ENCODE data around the gene FAM53B.

FAM53B gene

DNA sequence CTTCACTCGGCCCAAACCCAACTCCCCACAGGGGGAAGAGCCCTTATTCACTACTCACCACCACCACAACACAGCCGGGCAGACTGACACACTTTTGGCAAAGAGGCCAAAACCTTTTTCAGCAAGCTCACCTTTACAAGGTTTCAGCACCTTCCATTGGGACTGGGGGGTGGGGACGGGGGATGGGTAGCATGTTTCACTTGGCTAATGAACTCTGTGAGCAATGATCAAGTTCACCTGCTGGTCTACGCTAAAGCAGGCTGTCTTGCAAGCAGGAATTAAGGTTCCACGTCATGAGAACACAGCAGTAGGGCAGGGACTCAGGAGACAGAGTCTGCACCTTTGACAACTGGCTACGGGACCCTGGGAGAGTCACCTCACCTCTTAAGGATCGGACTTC is 7.0 kb downstream of the FAM53B start:
- peaks cover 3% of the 10 kb centered on the region for H3K27me3 Mint-ChIP-seq (ENCODE audit: low read depth)
- H3K9me3 Mint-ChIP-seq: no peaks in the 10 kb centered on the region
- peaks cover 93% of the 10 kb centered on the region for H3K4me1 Mint-ChIP-seq
- TF ChIP-seq, protein P1, sequence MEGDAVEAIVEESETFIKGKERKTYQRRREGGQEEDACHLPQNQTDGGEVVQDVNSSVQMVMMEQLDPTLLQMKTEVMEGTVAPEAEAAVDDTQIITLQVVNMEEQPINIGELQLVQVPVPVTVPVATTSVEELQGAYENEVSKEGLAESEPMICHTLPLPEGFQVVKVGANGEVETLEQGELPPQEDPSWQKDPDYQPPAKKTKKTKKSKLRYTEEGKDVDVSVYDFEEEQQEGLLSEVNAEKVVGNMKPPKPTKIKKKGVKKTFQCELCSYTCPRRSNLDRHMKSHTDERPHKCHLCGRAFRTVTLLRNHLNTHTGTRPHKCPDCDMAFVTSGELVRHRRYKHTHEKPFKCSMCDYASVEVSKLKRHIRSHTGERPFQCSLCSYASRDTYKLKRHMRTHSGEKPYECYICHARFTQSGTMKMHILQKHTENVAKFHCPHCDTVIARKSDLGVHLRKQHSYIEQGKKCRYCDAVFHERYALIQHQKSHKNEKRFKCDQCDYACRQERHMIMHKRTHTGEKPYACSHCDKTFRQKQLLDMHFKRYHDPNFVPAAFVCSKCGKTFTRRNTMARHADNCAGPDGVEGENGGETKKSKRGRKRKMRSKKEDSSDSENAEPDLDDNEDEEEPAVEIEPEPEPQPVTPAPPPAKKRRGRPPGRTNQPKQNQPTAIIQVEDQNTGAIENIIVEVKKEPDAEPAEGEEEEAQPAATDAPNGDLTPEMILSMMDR (IDR thresholded peaks at IDR 0.05; ENCODE audit: unreplicated experiment in 3 of 3): no peak
- H3K27ac Mint-ChIP-seq: peak overlapping the region; percentile 34 to 99 (median 82)
- H3K36me3 Mint-ChIP-seq (ENCODE audit: low read depth): peaks cover 6% of the 10 kb centered on the region
- peak overlapping the region in 1 of 3 experiments; percentile 46 for H3K4me3 Mint-ChIP-seq

DNA sequence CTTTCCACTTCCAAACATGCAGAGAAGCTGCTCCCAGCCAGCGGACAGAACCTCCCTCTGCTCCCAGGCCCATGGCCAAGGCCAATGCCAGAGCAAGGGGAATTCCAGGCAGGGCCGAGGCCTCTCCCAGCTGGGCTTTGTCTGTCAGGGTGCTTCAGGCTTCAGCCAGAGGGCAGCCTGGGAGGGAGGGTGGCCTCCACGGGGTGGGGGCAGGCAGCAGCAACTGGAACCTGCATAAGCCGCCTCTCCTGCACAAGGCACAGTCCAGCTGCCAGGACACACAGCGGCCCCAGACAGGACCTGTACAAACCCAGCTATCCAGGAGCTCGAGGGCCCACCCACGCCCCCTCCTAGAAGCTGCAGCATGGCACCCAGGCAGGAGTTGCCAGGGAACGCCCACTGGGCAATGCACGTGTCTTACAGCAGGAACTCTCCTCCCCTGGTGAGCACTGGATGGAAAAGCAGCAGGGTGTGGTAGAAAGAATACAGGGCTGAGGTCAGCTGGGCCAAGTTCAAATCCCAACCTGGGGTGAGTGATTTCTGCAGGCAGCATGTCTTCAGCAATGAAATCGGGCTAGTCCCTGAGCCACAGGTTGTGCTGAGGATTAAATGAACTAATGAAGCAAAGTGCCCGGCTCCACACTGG is 7.6 kb downstream of the FAM53B start:
- Mint-ChIP-seq H3K27me3 (ENCODE audit: low read depth) (peaks cover 3% of the 10 kb centered on the region), H3K9me3 (no peaks in the 10 kb centered on the region), H3K36me3 (ENCODE audit: low read depth) (peaks cover 9% of the 10 kb centered on the region), H3K27ac (peak overlapping the region; percentile 82 to 99 (median 93)), H3K4me1 (peaks cover 91% of the 10 kb centered on the region), H3K4me3 (peak overlapping the region; percentile 34 to 70 (median 45))
- TF ChIP-seq, protein P1 (IDR thresholded peaks at IDR 0.05; ENCODE audit: unreplicated experiment in 3 of 3): no peak

DNA sequence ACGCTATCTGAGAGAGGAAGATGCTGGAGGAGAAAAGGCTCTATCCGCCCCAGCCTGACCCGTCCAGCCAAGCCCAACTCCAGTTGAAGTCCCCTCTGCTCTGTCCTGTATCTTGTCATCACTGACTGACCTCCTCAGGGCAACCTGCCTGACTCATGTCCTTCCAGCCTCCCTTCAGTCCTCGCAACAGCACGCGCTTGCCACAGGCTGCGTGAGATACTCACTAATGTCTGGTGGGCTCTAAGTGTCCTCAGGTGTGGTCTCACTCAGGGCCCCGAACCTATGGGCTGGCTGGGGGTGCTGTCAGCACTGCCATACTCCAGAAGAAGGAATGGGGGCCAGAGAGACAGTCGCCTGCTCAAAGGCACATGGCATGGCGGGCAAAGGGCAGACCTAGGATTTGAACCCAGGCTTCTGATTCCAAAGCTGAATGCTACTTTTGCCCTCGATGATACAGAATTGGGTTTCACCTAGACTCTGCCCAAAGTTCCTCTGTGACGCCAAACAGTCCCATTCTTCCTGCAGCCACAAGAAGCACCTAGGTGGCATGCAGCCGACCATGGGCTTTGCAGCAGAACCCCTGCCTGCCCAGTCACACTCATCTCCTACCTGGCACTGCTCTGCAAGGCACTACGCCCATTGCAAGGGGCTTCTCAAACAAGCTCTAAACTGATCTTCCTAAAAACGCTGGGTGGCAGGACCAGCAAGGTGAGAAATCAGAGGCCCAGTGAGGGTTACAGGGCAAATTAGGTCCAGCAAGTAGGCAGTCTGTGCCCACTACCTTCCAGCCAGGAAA is 8.5 kb downstream of the FAM53B start:
- peaks cover 3% of the 10 kb centered on the region for H3K27me3 Mint-ChIP-seq (ENCODE audit: low read depth)
- H3K4me3 Mint-ChIP-seq: peak overlapping the region; percentile 10 to 70 (median 34)

DNA sequence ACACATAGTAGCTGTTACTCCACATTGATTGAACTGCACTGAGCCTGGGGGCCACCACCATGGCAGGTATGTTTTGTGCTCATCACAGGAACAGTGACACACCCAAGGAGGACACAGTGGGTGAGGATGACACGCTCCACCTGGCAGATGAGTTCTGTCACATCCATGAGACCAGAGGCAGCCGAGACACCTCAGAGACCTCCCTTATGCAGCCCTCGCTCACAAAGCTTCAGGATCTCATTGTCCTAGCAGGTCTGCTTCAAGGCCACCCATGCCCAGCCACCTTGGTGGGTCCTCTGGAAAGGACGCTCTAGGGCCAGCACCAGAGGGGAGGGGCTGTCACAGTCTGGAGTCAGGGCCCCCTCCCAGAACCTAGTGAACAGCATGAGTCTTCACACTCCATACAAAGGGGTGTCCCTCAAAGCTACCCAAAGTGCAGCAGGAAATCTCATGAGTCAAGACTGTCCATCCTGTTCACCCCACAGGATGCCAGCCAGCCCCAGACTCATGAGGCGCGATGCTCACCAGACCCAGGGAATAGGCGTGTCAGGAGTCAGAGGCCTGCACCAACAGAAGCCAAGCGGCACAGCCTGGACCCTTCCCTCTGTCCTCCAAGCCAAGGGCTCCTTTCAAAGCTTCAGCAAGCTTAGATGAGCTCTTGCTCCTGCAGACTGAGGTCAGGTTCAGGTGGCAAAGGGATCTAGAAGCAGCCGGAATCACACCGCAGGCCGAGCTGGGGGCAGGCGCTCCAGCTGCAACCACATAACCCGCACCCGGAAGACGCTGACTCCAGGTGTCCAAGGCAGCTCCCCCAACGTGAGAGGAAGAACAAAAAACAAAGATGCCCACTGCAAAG is 9.6 kb downstream of the FAM53B start:
- Mint-ChIP-seq H3K4me1 (peaks cover 75% of the 10 kb centered on the region), H3K9me3 (no peaks in the 10 kb centered on the region), H3K27ac (peak overlapping the region; percentile 67 to 99 (median 83)), H3K27me3 (ENCODE audit: low read depth) (peaks cover 2% of the 10 kb centered on the region), H3K36me3 (ENCODE audit: low read depth) (peaks cover 18% of the 10 kb centered on the region), H3K4me3 (peak overlapping the region in 1 of 3 experiments; percentile 49)
- TF ChIP-seq, protein P1 (IDR thresholded peaks at IDR 0.05; ENCODE audit: unreplicated experiment in 3 of 3): no peak

More for the DNA sequence above, 8.5 kb downstream of the FAM53B start:
- Mint-ChIP-seq H3K27ac (peak overlapping the region; percentile 82 to 99 (median 93)), H3K9me3 (no peaks in the 10 kb centered on the region), H3K36me3 (ENCODE audit: low read depth) (peaks cover 9% of the 10 kb centered on the region), H3K4me1 (peaks cover 82% of the 10 kb centered on the region)
- TF ChIP-seq, protein P1 (IDR thresholded peaks at IDR 0.05; ENCODE audit: unreplicated experiment in 3 of 3): no peak

DNA sequence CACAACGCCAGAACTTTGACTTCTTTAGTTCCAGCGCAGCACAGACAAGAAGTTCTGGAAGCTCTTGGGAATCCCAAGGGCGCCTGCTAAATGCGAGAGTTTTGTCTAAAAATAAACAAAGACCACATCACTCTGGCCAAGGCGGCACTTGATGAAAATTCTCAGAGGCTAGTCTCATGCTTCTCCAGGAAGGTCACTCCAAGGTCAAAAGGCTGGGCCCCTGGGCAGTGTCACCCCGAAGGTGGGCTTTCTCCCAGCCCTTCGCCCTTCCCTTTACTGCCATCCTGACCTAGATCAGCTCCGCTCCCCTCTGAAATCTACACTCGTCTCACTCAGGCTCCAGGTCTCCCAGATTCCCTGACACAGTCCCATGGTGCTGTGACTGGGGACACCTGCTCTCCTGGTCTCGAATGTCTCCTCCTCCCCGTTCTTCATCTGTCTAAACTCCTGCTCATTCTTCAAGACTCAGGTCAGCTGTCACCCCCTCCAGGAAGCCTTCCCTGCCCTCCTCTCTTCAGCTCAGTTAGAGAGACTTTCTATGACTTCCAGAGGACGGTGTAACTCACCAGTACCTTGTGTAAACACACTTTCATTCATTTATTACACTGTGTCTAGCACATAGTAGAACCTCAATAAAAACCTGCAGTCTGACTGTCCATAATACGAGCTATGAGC is 10.5 kb downstream of the FAM53B start:
- peak overlapping the region; percentile 73 to 99 (median 83) for H3K27ac Mint-ChIP-seq
- H3K4me3 Mint-ChIP-seq: peak overlapping the region in 2 of 3 experiments; percentile 12 to 49
- TF ChIP-seq, protein P1 (IDR thresholded peaks at IDR 0.05; ENCODE audit: unreplicated experiment in 3 of 3): no peak
- H3K4me1 Mint-ChIP-seq: peaks cover 75% of the 10 kb centered on the region
- no peaks in the 10 kb centered on the region for H3K9me3 Mint-ChIP-seq
- no peaks in the 10 kb centered on the region for H3K27me3 Mint-ChIP-seq (ENCODE audit: low read depth)
- H3K36me3 Mint-ChIP-seq (ENCODE audit: low read depth): peaks cover 18% of the 10 kb centered on the region
